H54 (cell line): Measurements from ENCODE around the gene KDR.

Experiments
- DNase-seq: peaks from one replicate; pipeline ENCODE4 v3.0.0; 2011; ENCODE audit warnings: low spot score, mixed read lengths; ENCODE audit not compliant: insufficient read length
- FAIRE-seq: peaks from 3 replicates; lab custom pipeline; 2011; peaks lifted over from hg19 to GRCh38; lab: Jason Lieb, UNC
- POLR2A ChIP-seq: IDR thresholded peaks from 2 replicates; pipeline ENCODE4 v1.6.1; 2011; ENCODE audit warnings: low read depth, mild to moderate bottlenecking, low read length

Gene KDR

GRCh38 chr4:55079451-55080173 is 45.8 kb downstream of the KDR start:
- FAIRE-seq: no peak
- no peak for DNase-seq

GRCh38 chr4:55078987-55079386 is 46.4 kb downstream of the KDR start:
- TF ChIP-seq POLR2A: no peak
- FAIRE-seq: no peak
- no peak for DNase-seq

More at GRCh38 chr4:55079451-55080173, 45.8 kb downstream of the KDR start:
- no peak for TF ChIP-seq POLR2A

GRCh38 chr4:55077577-55077976 is 47.8 kb downstream of the KDR start:
- no peak for FAIRE-seq
- no peak for TF ChIP-seq POLR2A
- DNase-seq: no peak

GRCh38 chr4:55075823-55076716 is 49.3 kb downstream of the KDR start:
- no peak for TF ChIP-seq POLR2A
- no peak for FAIRE-seq

GRCh38 chr4:55075376-55075775 is 50.0 kb downstream of the KDR start:
- DNase-seq (no peak), FAIRE-seq (no peak)
- no peak for TF ChIP-seq POLR2A

More at GRCh38 chr4:55075823-55076716, 49.3 kb downstream of the KDR start:
- DNase-seq: no peak

- no peak for FAIRE-seq
- TF ChIP-seq POLR2A: no peak
- DNase-seq: no peak
These were observed 51.0 kb downstream of the KDR start for GRCh38 chr4:55074386-55074785.

- DNase-seq (no peak), FAIRE-seq (no peak)
- no peak for TF ChIP-seq POLR2A
These were observed 53.4 kb downstream of the KDR start for GRCh38 chr4:55071951-55072350.

- DNase-seq (no peak), FAIRE-seq (no peak)
- TF ChIP-seq POLR2A: no peak
These were observed 56.1 kb downstream of the KDR start for GRCh38 chr4:55069248-55069647.

- DNase-seq (no peak), FAIRE-seq (no peak)
- TF ChIP-seq POLR2A: no peak
These were observed 56.9 kb downstream of the KDR start for GRCh38 chr4:55068522-55068921.

GRCh38 chr4:55066018-55066417 is 59.4 kb downstream of the KDR start:
- TF ChIP-seq POLR2A: no peak
- FAIRE-seq (no peak), DNase-seq (no peak)

- no peak for TF ChIP-seq POLR2A
- no peak for DNase-seq
- FAIRE-seq: no peak
These were observed 69.9 kb downstream of the KDR start for GRCh38 chr4:55055529-55055928.

GRCh38 chr4:55051532-55051931 is 73.9 kb downstream of the KDR start:
- FAIRE-seq: no peak
- DNase-seq: no peak
- no peak for TF ChIP-seq POLR2A

GRCh38 chr4:55050418-55050950 is 74.9 kb downstream of the KDR start:
- FAIRE-seq: no peak
- no peak for TF ChIP-seq POLR2A
- DNase-seq: no peak
